Measurements from ENCODE around the gene CD101.

The CD101 gene

DNA sequence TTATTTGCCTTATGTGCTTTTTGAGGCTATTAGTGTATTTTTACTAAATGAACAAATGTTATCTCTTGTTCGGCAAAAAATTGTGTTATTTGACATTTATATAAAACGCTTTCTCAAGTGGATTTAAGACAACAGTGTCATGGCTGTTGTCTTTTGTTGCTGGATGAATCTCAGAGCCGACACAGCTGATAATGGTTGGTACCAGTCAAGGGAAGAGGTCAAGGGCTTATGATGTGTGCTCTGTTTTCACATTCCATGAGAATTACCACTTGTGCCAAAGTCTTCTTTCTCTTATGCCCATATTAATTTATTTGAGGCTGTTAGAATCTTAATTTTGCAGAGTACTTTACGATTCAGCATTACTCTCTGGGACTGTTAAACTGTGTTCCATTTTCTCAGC, 17.9 kb upstream of the CD101 start:
- no peak for DNase-seq
- intact Hi-C loops (cut with DNase I) = no loop called here

DNA sequence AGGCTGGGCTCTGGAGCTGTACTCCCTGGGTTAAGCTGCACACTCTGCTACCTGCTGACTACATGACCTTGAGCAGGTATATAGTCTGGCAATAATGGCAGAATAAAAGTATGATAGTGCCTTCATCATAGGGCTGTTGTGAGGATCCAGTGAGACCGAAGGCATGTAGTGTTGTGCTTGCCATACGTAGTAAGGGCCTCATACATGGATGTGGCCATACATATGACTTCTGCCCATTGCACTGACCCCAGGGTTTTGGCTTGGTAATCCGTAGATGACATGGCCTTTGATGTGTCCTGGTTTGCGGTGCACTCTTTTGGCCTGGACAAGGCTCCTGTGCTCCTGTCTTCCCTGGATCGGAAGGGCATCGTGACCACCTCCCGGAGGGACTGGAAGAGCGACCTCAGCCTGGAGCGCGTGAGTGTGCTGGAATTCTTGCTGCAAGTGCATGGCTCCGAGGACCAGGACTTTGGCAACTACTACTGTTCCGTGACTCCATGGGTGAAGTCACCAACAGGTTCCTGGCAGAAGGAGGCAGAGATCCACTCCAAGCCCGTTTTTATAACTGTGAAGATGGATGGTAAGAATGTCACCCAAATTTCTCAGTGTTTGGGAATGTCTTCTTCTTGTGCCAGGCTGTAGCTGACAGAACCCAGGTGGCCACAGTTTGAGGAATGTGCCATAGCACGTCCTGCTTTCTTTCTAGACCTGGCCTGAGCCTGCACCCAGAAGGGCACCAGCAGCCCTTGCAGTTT, 17.0 kb upstream of the CD101 start:
- intact Hi-C loops (cut with DNase I) = no loop called here
- no peak for DNase-seq

DNA sequence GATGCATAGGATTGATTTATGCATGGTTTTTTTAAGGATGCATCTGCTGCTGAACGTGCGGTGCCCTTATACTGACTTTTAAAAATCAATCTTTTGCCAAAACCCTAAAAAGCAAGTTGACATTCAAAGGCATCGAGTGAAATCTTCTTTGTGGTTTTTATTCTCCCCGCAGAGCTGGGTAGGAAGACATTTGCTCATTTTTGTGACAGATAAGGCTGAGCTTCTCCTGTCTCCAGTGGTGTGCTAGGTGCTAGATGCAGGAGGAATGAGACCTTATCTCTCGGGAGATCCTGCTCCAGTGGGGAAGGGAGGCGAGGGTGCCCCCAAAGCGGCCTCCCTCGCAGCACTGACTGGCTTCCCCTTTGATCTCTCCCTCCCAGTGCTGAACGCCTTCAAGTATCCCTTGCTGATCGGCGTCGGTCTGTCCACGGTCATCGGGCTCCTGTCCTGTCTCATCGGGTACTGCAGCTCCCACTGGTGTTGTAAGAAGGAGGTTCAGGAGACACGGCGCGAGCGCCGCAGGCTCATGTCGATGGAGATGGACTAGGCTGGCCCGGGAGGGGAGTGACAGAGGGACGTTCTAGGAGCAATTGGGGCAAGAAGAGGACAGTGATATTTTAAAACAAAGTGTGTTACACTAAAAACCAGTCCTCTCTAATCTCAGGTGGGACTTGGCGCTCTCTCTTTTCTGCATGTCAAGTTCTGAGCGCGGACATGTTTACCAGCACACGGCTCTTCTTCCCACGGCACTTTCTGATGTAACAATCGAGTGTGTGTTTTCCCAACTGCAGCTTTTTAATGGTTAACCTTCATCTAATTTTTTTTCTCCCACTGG, 14.9 kb upstream of the CD101 start:
- intact Hi-C loops (cut with DNase I) = no loop called here
- no peak for DNase-seq

DNA sequence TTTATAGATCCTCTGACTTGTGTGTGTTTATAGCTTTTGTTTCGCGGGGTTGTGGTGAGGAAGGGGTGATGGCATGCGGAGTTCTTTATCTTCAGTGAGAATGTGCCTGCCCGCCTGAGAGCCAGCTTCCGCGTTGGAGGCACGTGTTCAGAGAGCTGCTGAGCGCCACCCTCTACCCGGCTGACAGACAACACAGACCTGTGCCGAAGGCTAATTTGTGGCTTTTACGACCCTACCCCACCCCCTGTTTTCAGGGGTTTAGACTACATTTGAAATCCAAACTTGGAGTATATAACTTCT, 14.4 kb upstream of the CD101 start:
- intact Hi-C loops (cut with DNase I) = no loop called here
- DNase-seq = peak in 1 of 10 donors; percentile 85

DNA sequence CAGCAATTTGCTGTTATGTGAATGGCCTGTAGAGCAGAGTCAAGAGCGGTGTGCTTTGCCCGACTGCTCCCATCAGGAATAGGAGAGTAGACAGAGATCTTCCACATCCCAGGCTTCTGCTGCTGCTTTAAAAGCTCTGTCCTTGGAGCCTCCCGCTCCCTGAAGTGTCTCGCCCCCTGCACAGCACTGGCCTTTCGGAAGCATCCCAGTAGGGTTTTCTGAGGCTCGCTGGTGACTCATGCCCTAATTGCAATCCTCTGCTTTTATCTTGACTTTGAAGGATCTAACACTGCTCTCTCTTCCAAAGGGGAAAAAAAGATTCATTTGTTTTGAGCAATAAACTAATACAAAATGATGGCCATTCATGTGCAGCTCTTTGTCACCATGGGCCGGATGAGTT, 13.3 kb upstream of the CD101 start:
- DNase-seq = no peak
- intact Hi-C loops (cut with DNase I) = no loop called here

- intact Hi-C loops (cut with DNase I) = no loop called here
- no peak for DNase-seq
These were observed 12.7 kb upstream of the CD101 start for GRCh38 chr1:116988908-116989307.

GRCh38 chr1:116989835-116990234, 11.7 kb upstream of the CD101 start:
- intact Hi-C loops (cut with DNase I) = no loop called here

GRCh38 chr1:116990612-116991151, 10.9 kb upstream of the CD101 start:
- intact Hi-C loops (cut with DNase I) = no loop called here
- peak in 2 of 10 donors; percentile 19 to 43 for DNase-seq

More at GRCh38 chr1:116989835-116990234, 11.7 kb upstream of the CD101 start:
- DNase-seq = no peak

DNA sequence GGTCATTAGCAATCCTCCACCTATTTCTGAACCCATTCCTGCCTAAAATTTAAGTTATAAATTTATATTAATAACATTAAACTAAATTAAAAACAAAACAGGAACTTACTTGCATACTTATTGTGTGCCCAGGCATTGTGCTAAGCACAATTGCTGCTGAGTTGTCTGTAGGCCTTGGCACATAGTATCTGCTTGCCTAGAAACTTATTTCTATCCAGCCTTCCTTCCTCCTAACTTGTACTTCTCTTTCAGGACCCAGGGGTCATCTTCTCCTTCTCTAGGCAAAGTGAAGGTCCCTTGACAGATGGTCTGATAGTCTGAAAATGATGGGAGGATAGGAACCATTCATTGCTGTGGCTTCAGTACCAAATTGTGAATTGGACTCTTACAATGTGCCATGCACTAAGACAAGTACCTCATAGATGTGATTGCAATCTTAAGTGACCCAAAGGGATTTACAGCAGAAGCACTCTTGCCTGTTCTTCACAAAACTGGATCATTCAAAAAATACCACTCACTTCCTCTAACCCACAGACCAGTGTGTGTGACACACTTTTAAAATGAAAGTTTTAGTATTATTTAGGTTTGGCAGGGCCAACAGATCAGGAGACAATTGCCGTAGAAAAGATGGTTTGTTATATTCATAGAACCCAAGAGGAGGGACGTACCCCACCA, 10.3 kb upstream of the CD101 start:
- intact Hi-C loops (cut with DNase I) = no loop called here
- DNase-seq = no peak

DNA sequence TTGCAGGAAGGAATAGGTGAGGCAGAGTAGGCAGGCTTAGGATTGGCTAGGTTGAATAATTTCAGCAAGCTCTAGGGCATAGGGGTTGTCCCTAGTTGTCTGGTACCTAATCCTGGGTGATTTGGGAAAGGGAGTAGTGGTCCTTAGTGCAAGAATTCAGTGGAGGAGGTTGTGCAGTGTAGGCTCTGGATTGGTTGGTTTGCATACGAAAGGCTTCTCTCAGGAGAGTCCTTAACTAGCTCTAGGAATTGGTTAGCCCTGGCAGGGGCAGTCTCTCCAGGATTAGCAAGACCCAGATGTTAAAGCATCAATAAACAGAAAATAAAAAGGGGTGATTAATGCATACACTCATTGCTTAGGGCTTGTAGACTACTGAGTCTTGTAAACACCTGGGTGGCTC, 9.6 kb upstream of the CD101 start:
- DNase-seq = no peak
- intact Hi-C loops (cut with DNase I) = no loop called here

DNA sequence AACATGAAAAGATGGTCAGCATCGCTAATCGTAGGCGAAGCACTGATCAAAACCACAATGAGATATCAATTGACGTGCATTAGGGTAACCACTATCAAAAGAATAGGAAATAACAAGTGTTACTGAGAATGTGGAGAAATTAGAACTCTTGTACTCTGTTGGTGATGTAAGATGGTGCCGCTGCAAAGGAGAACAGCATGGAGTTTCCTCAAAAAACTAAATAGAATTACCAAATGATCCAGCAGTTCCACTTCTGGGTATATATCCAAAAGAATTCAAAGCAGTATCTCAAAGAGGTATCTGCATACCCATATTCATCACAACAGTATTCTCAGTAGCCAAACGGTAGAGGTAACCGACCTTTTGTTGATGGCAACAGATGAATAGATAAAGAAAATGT, 8.3 kb upstream of the CD101 start:
- DNase-seq = no peak
- intact Hi-C loops (cut with DNase I) = no loop called here

GRCh38 chr1:116994411-116994810, 7.1 kb upstream of the CD101 start:
- DNase-seq = no peak
- intact Hi-C loops (cut with DNase I) = no loop called here

GRCh38 chr1:116997066-116997465, 4.5 kb upstream of the CD101 start:
- no peak for DNase-seq
- intact Hi-C loops (cut with DNase I) = no loop called here

DNA sequence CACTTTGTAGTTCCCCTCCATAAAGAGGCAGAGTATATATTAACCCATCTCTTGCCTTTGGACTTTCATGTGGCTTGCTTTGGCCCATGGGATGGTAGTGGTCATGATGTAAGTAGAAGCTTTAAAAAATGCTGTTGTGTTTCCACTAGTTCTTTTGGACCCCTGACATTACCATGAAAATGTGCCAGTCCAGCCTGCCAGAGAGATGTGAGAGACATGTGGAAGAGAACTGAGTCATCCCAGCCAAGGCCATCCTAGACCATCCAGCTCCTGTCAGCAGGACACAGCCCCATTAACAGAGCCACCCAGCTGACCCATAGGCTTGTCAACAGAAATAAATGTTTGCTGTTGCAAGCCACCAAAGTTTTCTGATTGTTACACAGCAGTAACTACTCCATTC, 3.9 kb upstream of the CD101 start:
- intact Hi-C loops (cut with DNase I) = no loop called here
- DNase-seq = no peak

GRCh38 chr1:116999596-116999995, 2.0 kb upstream of the CD101 start:
- intact Hi-C loops (cut with DNase I) = no loop called here
- DNase-seq = no peak

DNA sequence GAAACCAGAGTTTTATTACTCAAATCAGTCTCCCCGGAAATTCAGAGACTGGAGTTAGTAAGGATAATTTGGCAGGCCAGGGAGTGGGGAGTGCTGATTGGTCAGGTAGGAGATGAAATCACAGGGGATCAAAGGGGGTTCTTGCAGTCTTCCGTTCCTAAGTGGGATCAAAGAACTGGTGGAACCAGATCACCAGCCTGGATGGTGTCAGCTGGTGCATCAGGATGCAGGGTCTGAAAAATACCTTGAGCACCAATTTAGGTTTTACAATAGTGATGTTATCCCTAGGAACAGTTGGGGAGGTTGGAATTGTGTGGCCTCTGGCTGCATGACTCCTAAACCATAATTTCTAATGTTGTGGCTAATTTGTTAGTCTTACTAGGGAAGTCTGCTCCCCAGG, 1.4 kb upstream of the CD101 start:
- DNase-seq = no peak
- intact Hi-C loops (cut with DNase I) = no loop called here

DNA sequence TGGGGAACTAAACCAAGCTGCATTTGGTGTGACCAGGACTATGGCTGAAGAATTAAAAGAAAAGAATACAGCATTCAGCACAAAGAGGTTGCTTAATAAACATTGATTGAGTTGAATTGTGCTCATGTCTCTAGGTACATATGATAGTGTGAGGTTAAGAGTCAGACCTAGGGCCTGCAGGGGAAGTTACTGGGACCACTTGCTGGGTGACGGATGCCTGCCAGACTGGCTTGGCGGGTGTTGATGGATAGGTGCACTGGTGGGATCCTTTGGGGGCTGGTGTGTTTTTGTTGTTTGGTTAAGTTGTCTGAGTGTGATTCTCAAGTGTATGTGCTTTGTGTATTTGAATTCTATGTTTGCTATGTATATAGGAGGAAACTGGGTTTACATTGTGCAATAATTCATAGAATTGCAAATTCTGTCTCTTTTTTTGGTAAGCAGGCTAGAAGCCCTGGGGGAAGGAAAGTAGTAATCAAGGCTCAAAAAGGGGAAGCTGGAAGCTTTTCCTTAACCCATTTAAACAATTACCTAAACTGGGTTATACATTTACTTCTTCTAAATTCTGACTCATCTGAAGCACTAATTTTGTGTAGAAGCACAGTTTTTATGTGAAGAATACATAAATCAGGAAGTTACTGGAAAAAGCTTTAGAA, 1.8 kb downstream of the CD101 start:
- DNase-seq = no peak
- intact Hi-C loops (cut with DNase I) = no loop called here

- no peak for DNase-seq
- intact Hi-C loops (cut with DNase I) = loop anchor here (5.0 kb wide), 1 partner anchor 40 kb away; no protein-coding TSS in a partner anchor
These were observed 6.1 kb downstream of the CD101 start for GRCh38 chr1:117007719-117008013.

DNA sequence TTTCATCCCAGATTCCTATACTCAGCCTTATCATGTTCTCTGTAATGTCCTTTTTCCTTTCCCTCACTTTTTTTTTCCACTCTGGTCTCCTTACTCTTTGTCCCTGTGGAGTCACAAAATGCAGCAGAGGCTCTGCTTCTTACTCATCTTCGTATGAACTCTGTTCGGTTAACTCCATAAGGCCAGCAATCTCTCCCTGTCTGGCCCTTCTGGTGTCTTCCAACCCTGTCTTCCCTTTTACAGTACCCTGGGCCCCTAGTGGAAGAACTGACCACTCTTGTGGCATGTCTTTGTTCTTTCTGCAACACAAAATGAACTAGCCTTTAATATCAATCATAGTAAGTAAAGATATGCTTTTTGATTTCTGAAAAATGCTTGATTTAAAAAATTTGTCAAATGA, 7.1 kb downstream of the CD101 start:
- intact Hi-C loops (cut with DNase I) = loop anchor here (5.0 kb wide), 1 partner anchor 39 kb away; no protein-coding TSS in a partner anchor

DNA sequence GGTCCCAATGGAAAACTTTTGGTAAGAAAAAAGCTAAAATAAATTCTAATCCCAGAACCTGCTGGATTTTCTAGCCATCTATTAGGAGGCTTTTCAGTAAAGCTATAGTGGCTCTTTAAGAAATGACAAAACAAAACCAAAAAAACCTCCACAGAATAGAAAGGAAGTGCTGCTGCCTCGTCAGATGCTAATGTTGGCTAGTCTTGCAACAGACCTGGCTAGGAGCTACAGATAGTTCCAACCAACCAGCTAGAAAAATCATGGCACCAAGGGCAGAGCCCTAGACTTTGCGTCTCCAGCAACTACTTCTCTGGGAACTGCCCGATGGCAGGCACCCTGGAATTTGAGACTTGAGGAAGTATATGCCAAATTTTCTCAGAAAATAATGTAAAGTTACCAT, 7.6 kb downstream of the CD101 start:
- DNase-seq = no peak
- intact Hi-C loops (cut with DNase I) = loop anchor here (5.0 kb wide), 1 partner anchor 38 kb away; no protein-coding TSS in a partner anchor

More for the DNA sequence above, 7.1 kb downstream of the CD101 start:
- DNase-seq = no peak

All from posterior cingulate gyrus (tissue), 11 donors.